DMS153 treated with DMSO at 0.1 percent for 48 hours (cell line): Measurements from ENCODE around the gene CENPH.
"Not testable (repeated sequence)": the region's sequence is repeated elsewhere in the genome, so short reads cannot be mapped to it uniquely, and the experiment has no call there.

ENCODE experiments used
- DNase-seq: peaks from one replicate; lab custom pipeline; 2025; ENCODE audit not compliant: unreplicated experiment; lab: John Stamatoyannopoulos, UW

CENPH gene, protein sequence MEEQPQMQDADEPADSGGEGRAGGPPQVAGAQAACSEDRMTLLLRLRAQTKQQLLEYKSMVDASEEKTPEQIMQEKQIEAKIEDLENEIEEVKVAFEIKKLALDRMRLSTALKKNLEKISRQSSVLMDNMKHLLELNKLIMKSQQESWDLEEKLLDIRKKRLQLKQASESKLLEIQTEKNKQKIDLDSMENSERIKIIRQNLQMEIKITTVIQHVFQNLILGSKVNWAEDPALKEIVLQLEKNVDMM

DNA sequence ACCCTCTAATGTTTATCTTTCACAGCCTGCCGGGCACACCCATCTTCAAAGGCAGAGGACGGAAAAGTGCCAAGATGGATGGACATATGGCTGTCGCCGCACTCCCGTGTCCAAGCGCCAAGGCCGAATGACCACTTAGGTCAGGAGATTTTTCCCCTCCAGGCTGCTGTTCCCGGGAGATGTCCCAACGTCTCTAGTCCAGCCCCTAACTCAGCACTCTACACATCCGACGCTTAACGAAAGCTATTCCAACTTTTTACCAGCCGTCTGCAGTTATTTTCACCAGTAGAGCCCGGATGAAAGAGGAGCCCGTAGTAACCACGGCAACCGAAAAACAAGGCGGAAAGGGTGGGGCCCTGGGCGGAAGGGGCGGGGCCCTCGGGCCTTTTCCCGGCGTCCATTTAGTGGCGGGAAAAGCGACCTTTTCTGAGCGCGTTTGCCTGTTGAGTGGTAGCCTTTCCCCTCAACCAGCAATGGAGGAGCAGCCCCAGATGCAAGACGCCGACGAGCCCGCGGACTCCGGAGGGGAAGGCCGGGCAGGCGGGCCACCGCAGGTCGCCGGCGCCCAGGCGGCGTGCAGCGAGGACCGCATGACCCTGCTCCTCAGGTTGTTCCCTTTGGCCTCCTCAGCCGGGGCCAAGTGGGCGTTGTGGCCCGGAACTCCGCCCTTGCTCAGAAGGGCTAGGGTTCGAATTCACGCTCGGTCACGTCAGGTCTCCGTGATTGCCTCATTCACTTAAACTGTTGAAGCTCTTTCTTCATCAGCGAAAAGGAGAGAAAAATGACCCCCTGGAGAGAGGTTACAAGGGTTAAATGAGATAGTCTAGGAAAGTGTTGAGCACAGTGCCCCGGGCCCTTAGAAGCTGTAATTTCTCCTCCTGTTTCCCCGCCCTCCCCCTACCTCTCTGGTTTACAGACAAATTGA is at the start of gene CENPH:
TSS of gene CENPH (plus strand) at position 422 of the 925 bp plus-strand sequence. CDS start at position 474, 52 bp downstream.
- peak; percentile 18 for DNase-seq

- not testable (repeated sequence) for DNase-seq
Measured at GRCh38 chr5:69140239-69140638, 49.1 kb upstream of the CENPH start.

DNA sequence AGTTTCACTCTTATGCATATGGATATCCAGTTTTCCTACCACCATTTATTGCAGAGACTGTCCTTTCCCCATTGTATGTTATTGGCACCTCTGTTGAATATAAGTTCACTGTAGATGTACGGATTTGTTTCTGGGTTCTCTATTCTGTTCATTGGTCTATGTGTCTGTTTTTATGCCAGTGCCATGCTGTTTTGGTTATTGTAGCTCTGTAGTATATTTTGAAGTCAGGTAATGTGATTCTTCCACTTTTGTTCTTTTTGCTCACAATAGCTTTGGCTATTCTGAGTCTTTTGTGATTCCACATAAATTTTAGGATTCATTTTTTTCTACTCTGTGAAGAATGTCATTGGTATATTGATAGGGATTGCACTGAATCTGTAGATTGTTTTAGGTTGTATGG is 48.6 kb upstream of the CENPH start:
- no peak for DNase-seq

GRCh38 chr5:69148576-69148975 is 40.8 kb upstream of the CENPH start:
- not testable (repeated sequence) for DNase-seq

DNA sequence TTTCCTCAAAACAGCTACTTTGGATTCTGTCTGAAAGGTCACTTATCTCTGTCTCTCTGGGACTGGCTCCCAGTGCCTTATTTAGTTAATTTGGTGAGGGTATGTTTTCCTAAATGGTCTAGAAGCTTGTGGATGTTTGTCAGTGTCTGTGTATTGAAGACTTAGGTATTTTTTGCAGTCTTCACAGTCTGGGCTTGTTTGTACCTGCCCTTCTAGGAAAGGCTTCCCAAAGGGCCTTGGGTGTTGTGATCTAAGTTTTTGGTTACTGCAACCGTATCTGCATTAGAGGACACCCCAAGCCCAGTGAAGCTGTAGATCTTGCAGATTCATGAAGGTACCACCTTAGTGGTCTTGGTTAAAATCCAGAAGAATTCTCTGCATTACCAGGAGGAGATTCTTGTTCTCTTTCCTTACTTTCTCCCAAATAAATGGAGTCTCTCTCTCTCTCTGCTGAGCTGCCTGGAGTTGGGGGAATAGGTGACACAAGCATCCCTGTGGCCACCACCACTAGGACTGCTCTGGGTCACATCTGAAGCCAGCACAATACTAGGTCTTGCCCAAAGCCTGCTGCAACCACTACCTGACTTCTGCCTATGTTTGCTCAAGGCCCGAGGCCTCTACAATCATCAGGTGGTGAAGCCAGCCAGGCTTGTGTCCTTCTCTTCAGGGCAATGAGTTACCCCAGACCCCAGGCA is 40.3 kb upstream of the CENPH start:
- no peak for DNase-seq

GRCh38 chr5:69149676-69150010 is 39.7 kb upstream of the CENPH start:
- no peak for DNase-seq

DNA sequence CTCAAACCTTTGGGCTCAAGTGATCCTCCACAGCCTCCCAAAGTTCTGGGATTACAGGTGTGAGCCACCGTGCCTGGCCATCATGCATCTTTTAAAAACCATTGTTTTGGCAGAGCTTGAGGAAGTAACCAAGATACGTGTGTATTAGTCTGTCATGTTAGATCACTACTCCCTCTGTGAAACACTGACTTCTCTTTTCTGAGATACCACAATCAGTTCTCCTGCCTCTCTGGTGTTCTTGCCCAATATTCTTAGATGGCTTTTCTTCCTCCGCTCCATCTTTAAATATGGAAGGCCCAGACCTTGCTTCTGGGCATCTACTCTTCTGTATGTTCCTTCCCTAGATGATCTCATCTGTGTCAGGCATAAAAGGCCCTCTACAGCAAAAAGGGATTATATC is 36.7 kb upstream of the CENPH start:
- DNase-seq = no peak

GRCh38 chr5:69156456-69156855 is 32.9 kb upstream of the CENPH start:
- DNase-seq = no peak

- no peak for DNase-seq
Measured at GRCh38 chr5:69158039-69158438, 31.3 kb upstream of the CENPH start.

DNA sequence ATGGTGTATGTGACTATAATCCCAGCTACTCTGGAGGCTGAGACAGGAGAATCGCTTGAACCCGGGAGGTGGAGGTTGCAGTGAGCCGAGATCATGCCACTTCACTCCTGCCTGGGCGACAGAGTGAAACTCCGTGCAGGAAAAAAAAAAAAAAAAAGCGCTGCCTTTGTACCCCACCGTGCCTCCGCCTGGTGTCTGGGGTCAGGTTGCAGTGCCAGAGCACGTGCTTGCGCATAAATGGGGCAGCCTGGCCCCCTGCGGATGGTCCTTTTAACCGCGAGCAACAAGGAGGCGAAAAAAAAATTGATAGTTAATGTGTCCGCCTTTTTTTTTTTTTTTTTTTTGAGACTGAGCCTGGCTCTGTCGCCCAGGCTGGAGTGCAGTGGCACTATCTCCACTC is 28.7 kb upstream of the CENPH start:
- no peak for DNase-seq

- DNase-seq = peak; percentile 87
Measured at GRCh38 chr5:69166686-69167492, 22.5 kb upstream of the CENPH start, which contains the start of gene CCNB1. Gene CCNB1, plus strand, starts transcription at chr5:69167150. Its CDS starts 113 bp downstream, at chr5:69167263.

- no peak for DNase-seq
Measured at GRCh38 chr5:69167493-69167855, 21.9 kb upstream of the CENPH start.

GRCh38 chr5:69167929-69168328 is 21.5 kb upstream of the CENPH start:
- no peak for DNase-seq

- no peak for DNase-seq
Measured at GRCh38 chr5:69170495-69170894, 18.9 kb upstream of the CENPH start.

DNA sequence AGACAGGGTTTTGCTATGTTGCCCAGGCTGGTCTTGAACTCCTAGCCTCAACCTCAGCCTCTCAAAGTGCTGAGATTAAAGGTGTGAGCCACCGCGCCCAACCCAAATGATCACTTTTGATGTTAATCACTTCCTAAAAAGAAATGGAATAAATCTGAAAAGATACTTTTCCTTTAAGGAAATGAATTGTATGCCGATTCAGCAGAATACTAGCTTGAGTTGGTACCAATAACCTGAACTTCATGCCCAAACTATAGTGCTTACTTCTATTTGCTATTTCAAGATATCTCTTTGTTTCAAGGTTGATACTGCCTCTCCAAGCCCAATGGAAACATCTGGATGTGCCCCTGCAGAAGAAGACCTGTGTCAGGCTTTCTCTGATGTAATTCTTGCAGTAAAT is 18.4 kb upstream of the CENPH start:
- DNase-seq = no peak

- not testable (repeated sequence) for DNase-seq
Measured at GRCh38 chr5:69181659-69182293, 7.6 kb upstream of the CENPH start.

- DNase-seq = no peak
Measured at GRCh38 chr5:69184621-69185020, 4.8 kb upstream of the CENPH start.

GRCh38 chr5:69187342-69187741 is 2.0 kb upstream of the CENPH start:
- no peak for DNase-seq

DNA sequence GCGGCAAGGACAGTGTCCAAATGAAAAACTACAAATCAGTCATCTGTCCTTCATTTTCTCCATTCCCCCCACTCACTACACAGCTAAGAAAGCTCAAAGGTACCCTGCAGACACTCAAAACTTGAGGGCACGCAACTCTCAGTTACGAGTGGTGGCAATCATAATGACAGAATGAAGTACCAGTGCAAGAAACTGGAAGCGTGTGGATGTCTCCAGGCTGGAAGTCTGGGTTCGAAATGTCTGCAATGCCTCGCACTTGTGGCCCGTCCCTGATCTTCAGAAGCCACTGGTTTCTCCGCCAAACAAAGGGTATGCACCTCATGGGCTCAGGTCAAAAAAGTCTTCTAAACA is 597 bp upstream of the CENPH start:
- DNase-seq = no peak

DNA sequence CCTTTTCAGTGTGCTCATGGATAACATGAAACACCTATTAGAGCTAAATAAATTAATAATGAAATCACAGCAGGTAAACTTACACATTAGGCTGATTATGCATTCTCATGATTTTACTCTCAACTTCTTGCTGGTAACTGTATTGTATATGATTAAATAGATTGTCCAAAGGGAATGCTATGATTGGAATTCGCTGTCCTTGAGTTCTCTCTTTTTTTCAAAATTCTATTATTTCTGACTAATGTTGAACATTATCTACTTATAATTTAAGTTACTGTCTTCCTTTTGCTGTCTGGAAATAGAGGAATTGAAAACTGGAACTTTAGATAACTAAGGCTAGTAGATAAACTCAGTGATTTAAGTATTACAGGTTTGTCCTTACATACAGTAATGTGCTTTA is 13.1 kb downstream of the CENPH start:
- DNase-seq = no peak
